Astrocyte of the cerebellum (primary cell): ENCODE data around the gene EEF1E1.
"Not testable (repeated sequence)": the region's sequence is repeated elsewhere in the genome, so short reads cannot be mapped to it uniquely, and the experiment has no call there.

Source experiments
- DNase-seq: peaks from one replicate; pipeline ENCODE4 v3.0.0-alpha.2; 2011; ENCODE audit warnings: low read depth
- H3K4me3 ChIP-seq: 2 replicates; pipeline ENCODE4 v1.5.1; 2011; ENCODE audit warnings: mild to moderate bottlenecking, low read depth, low read length, moderate library complexity
- CTCF ChIP-seq: IDR thresholded peaks from 2 replicates; pipeline ENCODE4 v1.5.1; 2012; ENCODE audit warnings: low read length, low read depth, moderate library complexity, mild to moderate bottlenecking; ENCODE audit errors: missing control alignments
- in situ Hi-C: cut with HindIII; loops from 2 replicates; pipeline ENCODE4 v1.10.0; 2017; ENCODE audit warnings: low sequenced_read_pairs

EEF1E1 gene

GRCh38 chr6:8059129-8059528 is 43.2 kb downstream of the EEF1E1 start:
- in situ Hi-C loops: no loop called here
- DNase-seq: no peak
- no peak overlapping the region for H3K4me3 ChIP-seq
- no peak for TF ChIP-seq CTCF

GRCh38 chr6:8057793-8058192 is 44.6 kb downstream of the EEF1E1 start:
- in situ Hi-C loops: no loop called here
- H3K4me3 ChIP-seq: no peak overlapping the region
- no peak for DNase-seq
- TF ChIP-seq CTCF: no peak

- no peak for TF ChIP-seq CTCF
- in situ Hi-C loops: no loop called here
- H3K4me3 ChIP-seq: no peak overlapping the region
- DNase-seq: no peak
Observed at GRCh38 chr6:8057263-8057662, 45.1 kb downstream of the EEF1E1 start.

- in situ Hi-C loops: no loop called here
- no peak for DNase-seq
- no peak for TF ChIP-seq CTCF
- no peak overlapping the region for H3K4me3 ChIP-seq
Observed at GRCh38 chr6:8054276-8054675, 48.1 kb downstream of the EEF1E1 start.

- in situ Hi-C loops: no loop called here
- DNase-seq: peak; percentile 39
Observed at GRCh38 chr6:8047541-8048292, 54.6 kb downstream of the EEF1E1 start.

GRCh38 chr6:8045769-8046168 is 56.6 kb downstream of the EEF1E1 start:
- DNase-seq, in situ Hi-C loops, H3K4me3 ChIP-seq: not testable (repeated sequence)

More at GRCh38 chr6:8047541-8048292, 54.6 kb downstream of the EEF1E1 start:
- no peak overlapping the region for H3K4me3 ChIP-seq
- no peak for TF ChIP-seq CTCF

GRCh38 chr6:8043221-8043620 is 59.1 kb downstream of the EEF1E1 start:
- DNase-seq: no peak
- TF ChIP-seq CTCF: no peak
- no peak overlapping the region for H3K4me3 ChIP-seq
- in situ Hi-C loops: no loop called here
